ENCODE results near the gene OXT. TPM values are rescaled to one million over a fixed set of nuclear protein-coding genes. Genes with fewer than 3 reads are reported as not detected.

OXT gene
- total RNA-seq, 3 donors from 2014 or later: 0.66 TPM; not detected in 2

- Histone ChIP-seq H3K4me3 (no peak overlapping the region), H3K9me3 (no peaks in the 10 kb centered on the region), H3K4me1 (ENCODE audit: low read depth) (peaks cover 13% of the 10 kb centered on the region), H3K36me3 (ENCODE audit: low read depth) (no peaks in the 10 kb centered on the region)
- no peak for TF ChIP-seq CTCF (IDR thresholded peaks at IDR 0.05)
- DNase-seq (peak in 1 of 3 donors; percentile 20), ATAC-seq (no peak)
- intact Hi-C loops (cut with DNase I, micrococcal nuclease): no loop called here
Observed at GRCh38 chr20:3042625-3043024, 28.8 kb upstream of the OXT start.

GRCh38 chr20:3043322-3043721 is 28.1 kb upstream of the OXT start, which contains the start of gene GNRH2:
TSS of gene GNRH2 (plus strand) at chr20:3043622. CDS start at chr20:3044415, 793 bp downstream.
- no peak for DNase-seq
- Histone ChIP-seq H3K36me3 (ENCODE audit: low read depth) (no peaks in the 10 kb centered on the region), H3K9me3 (no peaks in the 10 kb centered on the region), H3K4me3 (no peak within 1 kb of the TSS), H3K4me1 (ENCODE audit: low read depth) (peaks cover 14% of the 10 kb centered on the region)
- no peak for TF ChIP-seq CTCF (IDR thresholded peaks at IDR 0.05)
- intact Hi-C loops (cut with DNase I, micrococcal nuclease): no loop called here
- ATAC-seq: no peak

- DNase-seq: peak in 2 of 3 donors; percentile 7 to 33
- Histone ChIP-seq H3K4me3 (no peak overlapping the region), H3K36me3 (ENCODE audit: low read depth) (no peaks in the 10 kb centered on the region), H3K9me3 (no peaks in the 10 kb centered on the region), H3K4me1 (ENCODE audit: low read depth) (peaks cover 14% of the 10 kb centered on the region)
- intact Hi-C loops (cut with DNase I, micrococcal nuclease): no loop called here
- ATAC-seq: no peak
- no peak for TF ChIP-seq CTCF (IDR thresholded peaks at IDR 0.05)
Observed at GRCh38 chr20:3044336-3044965, 27.0 kb upstream of the OXT start.

- Histone ChIP-seq H3K36me3 (ENCODE audit: low read depth) (no peaks in the 10 kb centered on the region), H3K4me3 (peak overlapping the region; percentile 82), H3K4me1 (ENCODE audit: low read depth) (peaks cover 14% of the 10 kb centered on the region), H3K9me3 (no peaks in the 10 kb centered on the region)
- intact Hi-C loops (cut with DNase I, micrococcal nuclease): no loop called here
- peak in 2 of 3 donors; percentile 84 to 89 for DNase-seq
- TF ChIP-seq CTCF (IDR thresholded peaks at IDR 0.05): no peak
- ATAC-seq: peak; percentile 70
Observed at GRCh38 chr20:3045042-3045815, 26.2 kb upstream of the OXT start.

- Histone ChIP-seq H3K36me3 (ENCODE audit: low read depth) (no peaks in the 10 kb centered on the region), H3K4me1 (ENCODE audit: low read depth) (peaks cover 14% of the 10 kb centered on the region), H3K9me3 (no peaks in the 10 kb centered on the region), H3K4me3 (peak within 1 kb of the TSS; percentile 82)
- no peak for TF ChIP-seq CTCF (IDR thresholded peaks at IDR 0.05)
- ATAC-seq: peak; percentile 94
- DNase-seq: peak; percentile 93 to 94 (median 94)
- intact Hi-C loops (cut with DNase I, micrococcal nuclease): no loop called here
Observed at GRCh38 chr20:3045816-3046676, 25.4 kb upstream of the OXT start, which contains the start of gene MRPS26. TSS of gene MRPS26 (plus strand) at chr20:3046052. CDS start at chr20:3046069, 17 bp downstream.
